DOHH2 (cell line): Measurements from ENCODE around the gene TUBGCP4.

Source experiments
- H3F3A ChIP-seq: fragments of 200-600 bp; sonication (generic), shearing (Covaris generic); 2 replicates; pipeline ENCODE4 v1.6.0; 2016; ENCODE audit warnings: antibody characterized with exemption, mild to moderate bottlenecking; ENCODE audit not compliant: control insufficient read depth, insufficient read depth
- H3K27ac ChIP-seq: fragments of 200-600 bp; sonication (generic); 2 replicates; pipeline ENCODE4 v1.5.1; 2014; ENCODE audit warnings: low read depth, mild to moderate bottlenecking, low read length, moderate library complexity
- H3K27me3 ChIP-seq: fragments of 200-600 bp; sonication (generic); 2 replicates; pipeline ENCODE4 v1.6.1; 2014; ENCODE audit warnings: mild to moderate bottlenecking, low read length, mixed read lengths; ENCODE audit not compliant: control insufficient read depth
- H3K36me3 ChIP-seq: fragments of 200-600 bp; sonication (generic); 2 replicates; pipeline ENCODE4 v1.6.1; 2014; ENCODE audit warnings: mild to moderate bottlenecking, low read length, moderate library complexity, mixed read lengths; ENCODE audit not compliant: control insufficient read depth
- H3K4me1 ChIP-seq: fragments of 200-600 bp; sonication (generic); 2 replicates; pipeline ENCODE4 v1.6.1; 2014; ENCODE audit warnings: mild to moderate bottlenecking, low read length, mixed read lengths; ENCODE audit not compliant: control insufficient read depth
- H3K4me2 ChIP-seq: fragments of 200-600 bp; sonication (generic); 2 replicates; pipeline ENCODE4 v1.6.0; 2014; ENCODE audit warnings: mild to moderate bottlenecking, low read length, moderate library complexity
- H3K4me3 ChIP-seq: fragments of 200-600 bp; sonication (generic); 2 replicates; pipeline ENCODE4 v1.5.1; 2014; ENCODE audit warnings: mild to moderate bottlenecking, low read length, mixed read lengths
- H3K79me2 ChIP-seq: fragments of 200-600 bp; sonication (generic); 2 replicates; pipeline ENCODE4 v1.6.1; 2014; ENCODE audit warnings: mild to moderate bottlenecking, low read length, mixed read lengths; ENCODE audit not compliant: control insufficient read depth
- H3K9me2 ChIP-seq: fragments of 200-600 bp; sonication (generic); replicated peaks from 2 replicates; pipeline ENCODE4 v1.6.1; 2014; ENCODE audit warnings: mild to moderate bottlenecking, low read length, mixed read lengths; ENCODE audit not compliant: control insufficient read depth
- H3K9me3 ChIP-seq: fragments of 200-600 bp; sonication (generic); 2 replicates; pipeline ENCODE4 v1.6.1; 2014; ENCODE audit warnings: antibody characterized with exemption, low read length, mixed read lengths; ENCODE audit not compliant: control insufficient read depth, insufficient read depth
- H4K20me1 ChIP-seq: fragments of 200-600 bp; sonication (generic); 2 replicates; pipeline ENCODE4 v1.6.0; 2014; ENCODE audit warnings: low read depth, mild to moderate bottlenecking, antibody characterized with exemption, low read length, moderate library complexity; ENCODE audit not compliant: control insufficient read depth, insufficient read depth
- EZH2phosphoT487 ChIP-seq: fragments of 200-600 bp; sonication (generic); IDR thresholded peaks from 2 replicates; pipeline ENCODE4 v1.6.1; 2017; ENCODE audit warnings: borderline replicate concordance, mild to moderate bottlenecking, antibody characterized with exemption, low read length, moderate library complexity, mixed read lengths
- TF ChIP-seq, protein P1 (sequence below): fragments of 200-600 bp; sonication (generic); IDR thresholded peaks from one replicate; pipeline ENCODE4 v1.5.1; 2014; ENCODE audit warnings: antibody characterized with exemption, mild to moderate bottlenecking, low read depth, low read length; ENCODE audit not compliant: poor library complexity, severe bottlenecking

The TUBGCP4 gene

GRCh38 chr15:43376017-43376705 is 5.3 kb downstream of the TUBGCP4 start:
- H3K36me3 ChIP-seq: peaks cover 57% of the 10 kb centered on the region
- H3F3A ChIP-seq: peaks cover 9% of the 10 kb centered on the region; the same call in 1 of the 2 replicates
- peaks cover 27% of the 10 kb centered on the region for H3K4me1 ChIP-seq
- TF ChIP-seq EZH2phosphoT487: no peak
- TF ChIP-seq, protein P1, sequence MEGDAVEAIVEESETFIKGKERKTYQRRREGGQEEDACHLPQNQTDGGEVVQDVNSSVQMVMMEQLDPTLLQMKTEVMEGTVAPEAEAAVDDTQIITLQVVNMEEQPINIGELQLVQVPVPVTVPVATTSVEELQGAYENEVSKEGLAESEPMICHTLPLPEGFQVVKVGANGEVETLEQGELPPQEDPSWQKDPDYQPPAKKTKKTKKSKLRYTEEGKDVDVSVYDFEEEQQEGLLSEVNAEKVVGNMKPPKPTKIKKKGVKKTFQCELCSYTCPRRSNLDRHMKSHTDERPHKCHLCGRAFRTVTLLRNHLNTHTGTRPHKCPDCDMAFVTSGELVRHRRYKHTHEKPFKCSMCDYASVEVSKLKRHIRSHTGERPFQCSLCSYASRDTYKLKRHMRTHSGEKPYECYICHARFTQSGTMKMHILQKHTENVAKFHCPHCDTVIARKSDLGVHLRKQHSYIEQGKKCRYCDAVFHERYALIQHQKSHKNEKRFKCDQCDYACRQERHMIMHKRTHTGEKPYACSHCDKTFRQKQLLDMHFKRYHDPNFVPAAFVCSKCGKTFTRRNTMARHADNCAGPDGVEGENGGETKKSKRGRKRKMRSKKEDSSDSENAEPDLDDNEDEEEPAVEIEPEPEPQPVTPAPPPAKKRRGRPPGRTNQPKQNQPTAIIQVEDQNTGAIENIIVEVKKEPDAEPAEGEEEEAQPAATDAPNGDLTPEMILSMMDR: peak; percentile 98
- peak overlapping the region; percentile 68 for H3K4me2 ChIP-seq
- H3K9me3 ChIP-seq: no peaks in the 10 kb centered on the region
- peaks cover 60% of the 10 kb centered on the region for H3K79me2 ChIP-seq
- H3K9me2 ChIP-seq: no peaks in the 10 kb centered on the region
- peak overlapping the region; percentile 31 for H3K27ac ChIP-seq
- peak overlapping the region; percentile 52 for H3K4me3 ChIP-seq
- H3K27me3 ChIP-seq: no peaks in the 10 kb centered on the region
- H4K20me1 ChIP-seq: peaks cover 4% of the 10 kb centered on the region; the same call in 1 of the 2 replicates

DNA sequence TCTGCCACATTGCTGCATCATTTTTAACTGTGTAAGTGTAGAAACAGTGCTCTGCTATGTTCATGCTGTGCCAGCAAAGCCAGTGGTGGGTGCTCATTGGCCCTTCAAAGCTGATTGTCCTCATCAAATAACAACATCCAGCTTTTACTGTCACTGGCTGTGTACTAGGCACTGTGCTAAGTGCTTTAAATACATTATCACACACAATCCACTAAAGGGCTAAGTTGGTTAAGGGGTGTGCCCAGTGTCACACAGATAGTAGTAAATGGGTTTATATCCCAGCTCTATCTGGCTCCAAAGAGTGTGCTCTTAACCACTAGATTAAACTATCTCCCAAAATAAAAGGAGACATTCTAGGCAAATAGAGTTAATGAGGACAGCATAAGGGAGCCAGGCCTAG is 7.7 kb downstream of the TUBGCP4 start:
- TF ChIP-seq, protein P1: no peak
- no peak for TF ChIP-seq EZH2phosphoT487
- Histone ChIP-seq H3K27ac (no peak overlapping the region), H3K4me3 (no peak overlapping the region), H3K79me2 (peaks cover 38% of the 10 kb centered on the region), H4K20me1 (no peaks in the 10 kb centered on the region), H3K9me3 (no peaks in the 10 kb centered on the region), H3K4me2 (no peak overlapping the region), H3K4me1 (peaks cover 13% of the 10 kb centered on the region), H3K36me3 (peaks cover 66% of the 10 kb centered on the region), H3F3A (peaks cover 9% of the 10 kb centered on the region; the same call in 1 of the 2 replicates), H3K9me2 (no peaks in the 10 kb centered on the region), H3K27me3 (no peaks in the 10 kb centered on the region)

DNA sequence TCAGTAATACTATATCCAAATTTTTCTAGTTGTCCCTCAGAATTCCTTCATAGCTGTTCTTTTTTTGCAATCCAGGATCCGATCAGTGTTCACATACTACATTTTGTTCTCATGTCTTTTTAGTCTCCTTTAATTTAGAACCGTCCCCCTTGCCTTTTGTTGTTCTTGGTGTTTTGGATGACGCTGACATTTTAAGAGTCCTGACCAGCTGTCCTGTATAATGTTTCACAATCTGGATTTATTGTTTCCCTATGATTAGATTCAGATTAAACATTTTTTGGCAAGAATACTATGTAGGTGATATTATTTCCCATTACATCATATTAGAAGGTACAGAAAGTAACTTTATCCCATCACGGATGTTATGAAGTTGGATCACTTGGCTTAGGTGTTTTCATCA is 11.4 kb downstream of the TUBGCP4 start:
- Histone ChIP-seq H4K20me1 (no peaks in the 10 kb centered on the region), H3K27ac (no peak overlapping the region), H3K36me3 (peaks cover 83% of the 10 kb centered on the region), H3F3A (no peaks in the 10 kb centered on the region), H3K79me2 (0 out of 2 replicates have a peak, but pooled peaks cover 4% of the 10 kb centered on the region), H3K4me2 (no peak overlapping the region), H3K27me3 (no peaks in the 10 kb centered on the region), H3K9me2 (no peaks in the 10 kb centered on the region), H3K4me1 (no peaks in the 10 kb centered on the region), H3K4me3 (no peak overlapping the region), H3K9me3 (no peaks in the 10 kb centered on the region)
- TF ChIP-seq EZH2phosphoT487: no peak
- TF ChIP-seq, protein P1: no peak
